GM12891 (cell line): ENCODE measurements around the gene BAD. TPM values are rescaled to one million over a fixed set of nuclear protein-coding genes. Genes with fewer than 3 reads are reported as not detected.
"Not testable (repeated sequence)": the region's sequence is repeated elsewhere in the genome, so short reads cannot be mapped to it uniquely, and the experiment has no call there.

Experiments used
- DNase-seq: peaks from one replicate; pipeline ENCODE4 v3.0.0; 2011; ENCODE audit warnings: low spot score; ENCODE audit not compliant: insufficient read length
- FAIRE-seq: peaks from 2 replicates; lab custom pipeline; 2011; peaks lifted over from hg19 to GRCh38; lab: Jason Lieb, UNC
- PAX5 ChIP-seq: IDR thresholded peaks from 2 replicates; pipeline ENCODE4 v1.6.1; 2011; ENCODE audit warnings: low read length, moderate library complexity, mild to moderate bottlenecking; ENCODE audit not compliant: insufficient read depth, severe bottlenecking
- POLR2A ChIP-seq: IDR thresholded peaks from 2 replicates; pipeline ENCODE4 v1.6.1; 2011; ENCODE audit warnings: low read depth, low read length, control low read depth
- POLR2AphosphoS5 ChIP-seq: IDR thresholded peaks from 2 replicates; pipeline ENCODE4 v1.6.1; 2011; ENCODE audit warnings: low read depth, low read length, control low read depth
- POU2F2 ChIP-seq: IDR thresholded peaks from 2 replicates; pipeline ENCODE4 v1.6.1; 2011; ENCODE audit warnings: low read depth, mild to moderate bottlenecking, control low read depth, low read length, moderate library complexity
- SPI1 ChIP-seq: IDR thresholded peaks from 2 replicates; pipeline ENCODE4 v1.6.1; 2011; ENCODE audit warnings: low read depth, low read length, control low read depth
- TAF1 ChIP-seq: IDR thresholded peaks from 2 replicates; pipeline ENCODE4 v1.6.1; 2011; ENCODE audit warnings: low read depth, low read length, control low read depth
- polyA plus RNA-seq: library from polyadenylated mRNA; unstranded; fragments of >200 nt; gene quantifications from one replicate; pipeline ENCODE4 v1.2.1, GENCODE V29; 2012; ENCODE audit warnings: low read depth, missing spikeins, inconsistent platforms; ENCODE audit not compliant: missing spikeins

The BAD gene
- polyA plus RNA-seq: 37.3 TPM

DNA sequence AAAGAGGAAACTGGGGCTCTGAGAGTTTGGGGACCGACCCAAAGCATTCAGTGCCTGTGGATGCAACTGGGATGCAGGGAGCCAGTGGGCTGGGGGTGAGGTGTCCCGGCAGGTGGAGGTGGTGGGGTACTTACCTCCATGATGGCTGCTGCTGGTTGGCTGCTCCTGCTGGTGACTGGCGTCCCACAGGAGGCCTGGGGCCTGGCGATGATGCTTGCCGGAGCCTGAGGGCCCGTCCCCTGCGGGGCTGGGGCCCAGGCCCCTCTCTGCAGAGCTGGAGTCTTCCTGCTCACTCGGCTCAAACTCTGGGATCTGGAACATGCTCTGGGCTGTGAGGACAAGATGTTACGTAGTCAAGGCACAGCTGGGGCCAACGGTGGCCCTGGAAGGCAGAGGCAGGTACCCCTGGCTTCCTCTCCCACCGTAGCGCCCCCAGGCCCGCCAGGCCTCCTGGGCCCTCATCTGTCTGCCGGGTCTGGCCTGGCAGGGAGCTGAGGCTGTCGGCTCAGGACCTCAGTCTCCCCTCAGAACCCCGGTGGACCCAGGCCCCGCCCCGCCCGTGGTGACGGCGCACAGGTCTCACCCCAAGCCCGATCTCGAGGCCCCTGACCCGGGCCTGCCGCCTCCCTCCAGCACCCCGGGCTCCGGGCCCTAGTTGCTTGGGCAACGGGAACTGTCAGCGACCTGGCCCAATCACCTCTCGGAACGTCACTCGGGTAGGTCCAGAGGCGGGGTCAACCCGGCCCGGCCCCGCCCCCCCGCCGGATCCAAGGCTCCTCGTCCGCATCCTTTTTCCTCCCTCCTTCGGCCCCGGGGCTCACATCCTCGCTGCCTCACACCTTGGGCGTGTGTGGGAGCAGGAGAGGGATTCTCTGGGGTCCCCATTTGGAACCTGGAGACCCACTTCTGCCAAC is at the start of gene BAD:
BAD (minus strand) TSS at position 618 of the 914 bp plus-strand sequence; CDS start at position 321, 297 bp downstream.
- TF ChIP-seq POLR2AphosphoS5: peak; percentile 9; the same call in 1 of the 2 replicates
- no peak for TF ChIP-seq TAF1
- TF ChIP-seq PAX5: no peak
- no peak for FAIRE-seq
- peak; percentile 100 for DNase-seq

DNA sequence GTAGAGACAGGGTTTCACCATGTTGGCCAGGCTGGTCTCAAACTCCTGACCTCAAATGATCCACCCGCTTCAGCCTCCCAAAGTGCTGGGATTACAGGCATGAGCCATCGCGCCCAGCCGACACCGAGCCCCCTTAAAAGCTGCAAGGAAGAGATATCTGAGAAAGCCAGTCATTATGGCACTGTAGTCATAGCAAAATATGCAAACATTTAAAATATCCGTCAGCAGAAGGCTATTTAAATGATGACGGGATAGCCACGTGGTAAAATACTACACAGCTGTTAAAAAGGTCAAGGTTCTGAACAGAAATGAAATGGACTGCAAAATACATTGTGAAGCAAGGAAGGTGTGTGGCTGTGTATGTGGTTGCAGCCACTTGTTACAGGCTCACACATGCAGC is 49.1 kb upstream of the BAD start:
- FAIRE-seq: no peak
- DNase-seq: no peak
- no peak for TF ChIP-seq PAX5
- TF ChIP-seq POLR2A: no peak
- TF ChIP-seq SPI1: no peak
- no peak for TF ChIP-seq POLR2AphosphoS5

DNA sequence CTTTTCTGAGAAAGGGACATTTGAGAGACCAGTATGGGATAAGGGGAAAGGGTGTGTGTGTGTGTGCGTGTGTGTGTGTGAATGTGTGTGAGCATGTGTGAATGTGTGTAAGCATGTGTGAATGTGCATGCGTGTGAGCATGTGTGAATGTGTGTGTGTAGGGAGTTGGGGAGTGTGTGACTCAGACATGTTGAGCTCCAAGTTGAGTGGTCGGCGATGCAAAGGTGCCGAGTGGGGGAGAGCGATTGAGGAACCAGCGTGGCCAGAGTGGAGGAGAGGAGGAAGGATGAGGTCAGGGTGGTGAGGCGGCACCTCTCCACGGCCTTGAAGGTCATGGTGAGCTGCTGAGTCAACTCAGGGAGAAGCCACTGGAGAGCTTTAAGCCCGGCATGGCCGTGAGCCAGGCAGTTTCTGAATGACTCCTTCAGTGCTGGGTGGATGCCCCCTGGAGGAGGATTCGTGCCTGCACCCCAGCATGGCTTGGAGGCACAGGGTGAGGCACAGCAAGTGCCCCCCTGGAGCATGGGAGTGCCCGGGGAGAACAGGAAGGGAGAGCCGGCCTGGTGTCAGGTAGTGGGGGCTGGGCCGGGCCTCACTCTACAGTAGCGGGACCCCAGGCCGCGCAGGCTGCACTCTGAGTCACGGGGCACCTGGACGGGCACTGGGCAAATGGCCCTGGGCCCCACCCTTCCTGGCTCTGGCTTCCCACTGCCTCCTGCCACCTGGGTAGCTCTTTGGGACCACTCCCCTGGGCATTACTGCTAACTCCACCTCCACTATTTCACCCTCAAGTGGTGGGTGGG is 47.3 kb upstream of the BAD start:
- TF ChIP-seq PAX5: peak; percentile 63
- TF ChIP-seq POLR2A: no peak
- TF ChIP-seq SPI1: no peak
- TF ChIP-seq POU2F2: no peak
- no peak for TF ChIP-seq TAF1
- FAIRE-seq (peak; percentile 94), DNase-seq (peak; percentile 78)

DNA sequence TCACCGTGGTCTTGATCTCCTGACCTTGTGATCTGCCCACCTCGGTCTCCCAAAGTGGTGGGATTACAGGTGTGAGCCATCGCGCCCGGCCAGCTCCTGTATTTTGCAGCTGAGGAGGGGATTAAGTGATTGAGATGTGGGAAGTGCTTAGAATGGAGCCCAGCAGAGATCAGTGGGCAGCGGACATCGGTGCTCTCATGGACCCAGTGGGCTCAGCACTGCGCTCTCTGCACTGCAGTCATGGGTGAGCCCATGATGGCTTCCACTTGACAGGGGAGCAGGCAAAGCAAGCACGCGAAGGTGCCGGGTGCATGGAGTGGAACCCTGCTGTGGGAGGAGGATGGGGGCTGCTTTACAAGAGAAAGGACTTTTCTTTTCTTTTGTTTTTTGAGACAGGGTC is 46.4 kb upstream of the BAD start:
- FAIRE-seq (no peak), DNase-seq (no peak)
- TF ChIP-seq POU2F2 (no peak), PAX5 (no peak), POLR2A (no peak), TAF1 (no peak), SPI1 (no peak), POLR2AphosphoS5 (no peak)

DNA sequence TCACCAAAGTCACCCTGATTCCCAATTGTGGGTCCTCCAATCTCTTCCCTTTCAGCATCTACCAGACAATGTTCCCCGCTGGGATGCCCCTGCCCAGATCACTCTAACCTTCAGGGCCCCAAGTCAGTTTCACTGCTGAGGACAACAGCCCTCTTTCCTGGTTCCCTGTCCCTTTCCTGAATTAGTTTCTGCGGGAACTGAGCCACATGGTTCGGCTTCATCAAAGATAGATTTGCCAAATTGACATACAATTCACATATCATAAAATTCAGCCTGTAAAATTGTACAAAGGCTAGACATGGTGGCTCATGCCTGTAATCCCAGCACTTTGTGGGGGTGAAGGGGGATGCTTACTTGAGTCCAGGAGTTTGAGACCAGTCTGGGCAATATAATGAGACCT is 43.5 kb upstream of the BAD start:
- TF ChIP-seq POU2F2 (no peak), POLR2A (no peak), POLR2AphosphoS5 (no peak), SPI1 (no peak), PAX5 (no peak), TAF1 (no peak)
- FAIRE-seq (no peak), DNase-seq (no peak)

DNA sequence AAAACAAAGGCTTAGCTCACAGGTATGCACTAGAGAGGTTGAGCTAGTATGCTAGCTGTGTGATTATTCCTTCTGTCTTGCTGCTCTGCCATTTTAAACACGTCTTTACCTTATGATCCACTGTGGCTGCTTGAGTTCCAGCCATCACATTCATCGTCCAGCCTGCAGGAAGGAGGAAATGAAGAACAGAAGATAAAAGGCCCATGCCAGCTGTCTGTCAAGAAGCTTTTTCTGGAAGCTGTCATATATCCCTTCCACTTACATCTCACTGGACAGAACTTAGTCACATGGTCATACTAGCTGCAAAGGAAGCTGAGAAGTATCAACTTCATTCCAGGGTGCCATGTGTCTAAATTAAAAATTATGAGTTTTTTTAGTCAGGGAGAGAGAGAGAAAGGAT is 42.9 kb upstream of the BAD start:
- DNase-seq (no peak), FAIRE-seq (no peak)

DNA sequence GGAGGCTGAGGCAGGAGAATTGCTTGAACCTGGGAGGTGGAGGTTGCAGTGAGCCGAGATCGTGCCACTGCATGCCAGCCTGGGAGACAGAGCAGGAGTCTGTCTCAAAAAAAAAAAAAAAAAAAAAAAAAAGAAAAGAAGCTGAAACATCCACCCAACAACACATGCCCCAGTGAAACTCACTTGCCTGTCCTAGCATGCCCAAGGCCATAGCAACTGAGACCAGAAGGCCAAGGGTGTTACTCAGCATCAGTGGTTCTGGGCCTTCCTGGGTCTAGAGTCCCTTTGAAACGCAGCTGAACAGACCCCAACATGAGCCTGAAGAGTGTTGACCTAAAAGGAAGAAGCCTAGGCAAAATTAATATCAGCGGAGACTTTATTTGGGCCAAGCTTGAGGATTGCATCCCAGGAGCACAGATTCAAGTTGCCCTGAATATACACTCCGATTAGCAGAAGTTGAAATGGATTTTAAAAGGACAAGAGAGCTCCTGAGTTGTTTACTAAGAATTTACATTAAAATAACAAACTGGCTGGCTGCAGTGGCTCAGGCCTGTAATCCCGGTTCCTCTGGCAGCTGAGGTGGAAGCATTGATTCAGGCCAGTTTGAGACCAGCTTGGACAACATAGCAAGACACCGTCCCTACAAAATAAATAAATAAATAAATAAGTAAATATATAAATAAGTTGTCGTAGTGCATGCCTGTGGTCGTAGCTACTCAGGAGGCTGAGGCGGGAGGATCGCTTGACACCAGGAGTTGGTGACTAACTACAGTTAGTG is 40.4 kb upstream of the BAD start:
- DNase-seq: no peak
- TF ChIP-seq TAF1 (no peak), PAX5 (no peak), POLR2AphosphoS5 (no peak), SPI1 (no peak), POLR2A (no peak), POU2F2 (no peak)
- FAIRE-seq: no peak

More for the DNA sequence above, 42.9 kb upstream of the BAD start:
- no peak for TF ChIP-seq TAF1

DNA sequence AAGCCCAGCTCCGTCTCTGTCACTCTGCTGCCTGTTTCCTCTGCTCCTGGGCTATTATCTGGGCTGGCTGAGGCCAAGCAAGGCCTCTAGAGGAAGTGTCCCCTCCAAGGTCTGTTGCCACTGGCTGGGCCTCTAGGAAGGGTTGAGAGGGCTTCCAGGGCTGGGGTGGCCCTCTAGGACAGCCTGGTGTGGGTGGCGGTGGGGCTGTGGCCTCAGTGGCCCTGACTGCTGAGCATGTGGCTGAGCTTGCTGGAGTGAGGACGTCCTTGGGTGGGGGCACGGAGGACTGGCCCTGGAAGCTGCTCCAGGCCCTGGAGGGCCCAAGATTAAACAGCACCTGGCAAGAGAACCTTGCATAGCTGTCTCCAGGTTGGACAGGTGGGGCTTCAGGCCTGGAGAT is 39.5 kb upstream of the BAD start:
- not testable (repeated sequence) for DNase-seq, FAIRE-seq

DNA sequence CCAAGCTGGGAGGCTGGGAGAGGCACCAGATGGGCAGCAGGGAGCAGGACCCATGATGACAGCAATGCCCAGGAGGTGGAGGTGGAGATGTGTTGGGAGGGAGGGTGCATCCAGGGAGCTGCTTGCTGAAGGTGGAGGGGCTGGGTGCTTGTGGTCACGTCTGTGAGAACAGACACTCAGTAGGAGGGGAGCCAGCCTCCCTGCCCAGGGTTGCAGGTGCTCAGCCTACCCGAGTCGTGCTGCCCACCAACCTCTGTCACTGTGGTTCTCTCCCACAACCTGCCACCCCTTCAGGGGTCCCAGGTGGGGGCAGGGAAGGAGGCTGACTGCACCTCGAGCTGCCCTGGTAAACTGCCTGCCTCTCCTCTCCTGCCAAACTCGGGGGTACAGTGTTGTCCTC is 38.9 kb upstream of the BAD start:
- FAIRE-seq: no peak
- TF ChIP-seq POLR2A: no peak
- no peak for TF ChIP-seq SPI1
- no peak for TF ChIP-seq POLR2AphosphoS5
- no peak for TF ChIP-seq POU2F2
- no peak for TF ChIP-seq TAF1
- no peak for TF ChIP-seq PAX5
- DNase-seq: no peak

DNA sequence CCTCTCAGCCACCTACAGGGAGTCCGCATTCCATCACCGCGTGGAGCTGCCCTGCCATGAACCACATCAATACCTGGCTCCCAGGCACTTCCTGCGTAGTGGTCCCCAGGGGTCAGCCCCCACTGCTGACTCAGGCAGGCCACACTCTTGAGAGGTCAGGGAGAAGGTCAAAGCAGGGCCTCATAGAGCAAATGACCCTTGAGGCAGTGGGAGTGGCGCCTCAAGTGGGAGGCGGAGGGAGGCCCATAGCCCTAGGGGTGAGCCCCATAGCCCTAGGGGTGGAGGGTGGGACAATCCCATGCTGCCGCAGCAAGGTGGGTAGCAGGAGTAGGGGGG is 38.4 kb upstream of the BAD start:
- DNase-seq (no peak), FAIRE-seq (no peak)
- TF ChIP-seq SPI1 (no peak), POLR2A (no peak), PAX5 (no peak), TAF1 (no peak), POU2F2 (no peak), POLR2AphosphoS5 (no peak)
